Gastroesophageal sphincter (tissue), 3 donors: Measurements from ENCODE around the gene TMEM185A.
"Not testable (repeated sequence)": the region's sequence is repeated elsewhere in the genome, so short reads cannot be mapped to it uniquely, and the experiment has no call there.

ENCODE experiments used
- POLR2A ChIP-seq, 2 donors: fragments of 450-650 bp; IDR thresholded peaks; one replicate each; pipeline ENCODE4 v1.6.1; 2017; ENCODE audit warnings: antibody characterized with exemption in 2 of 2, mild to moderate bottlenecking in 2 of 2, moderate library complexity in 1 of 2
- TF ChIP-seq, protein P1 (sequence below), 4 experiments: fragments of 200-600 bp in 2 of 4; fragments of 450-650 bp in 2 of 4; sonication (generic) in 1 of 4; IDR thresholded peaks; one replicate each; pipeline ENCODE4 v1.5.1; 2017 to 2019; ENCODE audit warnings: antibody characterized with exemption in 4 of 4, mild to moderate bottlenecking in 2 of 4, moderate library complexity in 2 of 4

DNA sequence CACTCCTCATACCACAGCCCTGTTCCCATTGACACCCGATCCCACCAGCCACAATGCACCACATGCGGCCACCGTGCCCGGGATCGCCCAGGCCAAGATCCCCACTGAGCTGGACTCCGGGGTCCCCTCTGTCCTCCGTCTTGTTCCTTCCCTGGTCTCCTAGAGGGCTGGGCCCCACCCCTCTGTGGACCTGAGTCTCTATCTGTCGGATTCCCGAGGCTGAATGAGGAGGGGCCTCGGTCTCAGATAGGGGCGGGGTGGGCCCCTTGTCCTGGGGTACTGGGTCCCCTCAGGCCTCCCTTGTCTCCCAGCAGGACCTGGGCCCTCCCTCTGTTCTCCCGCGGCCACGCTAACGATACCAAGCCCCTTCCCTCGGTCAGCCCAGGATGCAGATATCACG is 46.0 kb downstream of the TMEM185A start:
- TF ChIP-seq POLR2A (IDR thresholded peaks at IDR 0.05) = not testable (repeated sequence)
- TF ChIP-seq, protein P1, sequence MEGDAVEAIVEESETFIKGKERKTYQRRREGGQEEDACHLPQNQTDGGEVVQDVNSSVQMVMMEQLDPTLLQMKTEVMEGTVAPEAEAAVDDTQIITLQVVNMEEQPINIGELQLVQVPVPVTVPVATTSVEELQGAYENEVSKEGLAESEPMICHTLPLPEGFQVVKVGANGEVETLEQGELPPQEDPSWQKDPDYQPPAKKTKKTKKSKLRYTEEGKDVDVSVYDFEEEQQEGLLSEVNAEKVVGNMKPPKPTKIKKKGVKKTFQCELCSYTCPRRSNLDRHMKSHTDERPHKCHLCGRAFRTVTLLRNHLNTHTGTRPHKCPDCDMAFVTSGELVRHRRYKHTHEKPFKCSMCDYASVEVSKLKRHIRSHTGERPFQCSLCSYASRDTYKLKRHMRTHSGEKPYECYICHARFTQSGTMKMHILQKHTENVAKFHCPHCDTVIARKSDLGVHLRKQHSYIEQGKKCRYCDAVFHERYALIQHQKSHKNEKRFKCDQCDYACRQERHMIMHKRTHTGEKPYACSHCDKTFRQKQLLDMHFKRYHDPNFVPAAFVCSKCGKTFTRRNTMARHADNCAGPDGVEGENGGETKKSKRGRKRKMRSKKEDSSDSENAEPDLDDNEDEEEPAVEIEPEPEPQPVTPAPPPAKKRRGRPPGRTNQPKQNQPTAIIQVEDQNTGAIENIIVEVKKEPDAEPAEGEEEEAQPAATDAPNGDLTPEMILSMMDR (IDR thresholded peaks at IDR 0.05) = not testable (repeated sequence)
